HG03469 (cell line): ENCODE measurements around the gene SULT2A1.
"Not testable (repeated sequence)": the region's sequence is repeated elsewhere in the genome, so short reads cannot be mapped to it uniquely, and the experiment has no call there.

ENCODE experiments used
- ATAC-seq: cut with Tn5 transposase; IDR thresholded peaks from one replicate; pipeline ENCODE4 v1.9.1; 2021; ENCODE audit warnings: mild to moderate bottlenecking, moderate library complexity, moderate number of reproducible peaks; ENCODE audit not compliant: unreplicated experiment

SULT2A1 gene

GRCh38 chr19:47860602-47861297, 25.4 kb downstream of the SULT2A1 start:
- no peak for ATAC-seq

- ATAC-seq, result not testable (repeated sequence)
Observed at GRCh38 chr19:47859838-47860237, 26.3 kb downstream of the SULT2A1 start.

GRCh38 chr19:47858646-47859285, 27.3 kb downstream of the SULT2A1 start, which contains the start of gene TPRX2:
Gene TPRX2, plus strand, starts transcription at chr19:47859235. Its CDS starts 12 bp downstream, at chr19:47859247.
- not testable (repeated sequence) for ATAC-seq

GRCh38 chr19:47858231-47858630, 27.9 kb downstream of the SULT2A1 start:
- ATAC-seq, result not testable (repeated sequence)

GRCh38 chr19:47854459-47854858, 31.7 kb downstream of the SULT2A1 start:
- no peak for ATAC-seq

GRCh38 chr19:47853003-47853402, 33.1 kb downstream of the SULT2A1 start:
- no peak for ATAC-seq

- ATAC-seq, result no peak
Observed at GRCh38 chr19:47848823-47849473, 37.2 kb downstream of the SULT2A1 start.

GRCh38 chr19:47848425-47848822, 37.7 kb downstream of the SULT2A1 start:
- ATAC-seq, result no peak

- no peak for ATAC-seq
Observed at GRCh38 chr19:47842941-47843340, 43.2 kb downstream of the SULT2A1 start.

- no peak for ATAC-seq
Observed at GRCh38 chr19:47839913-47840312, 46.2 kb downstream of the SULT2A1 start.

- no peak for ATAC-seq
Observed at GRCh38 chr19:47839411-47839810, 46.7 kb downstream of the SULT2A1 start.

- no peak for ATAC-seq
Observed at GRCh38 chr19:47836038-47836437, 50.1 kb downstream of the SULT2A1 start.

- no peak for ATAC-seq
Observed at GRCh38 chr19:47832723-47833122, 53.4 kb downstream of the SULT2A1 start.

GRCh38 chr19:47826800-47827199, 59.3 kb downstream of the SULT2A1 start:
- no peak for ATAC-seq

- no peak for ATAC-seq
Observed at GRCh38 chr19:47824396-47824795, 61.7 kb downstream of the SULT2A1 start.

- ATAC-seq, result no peak
Observed at GRCh38 chr19:47821460-47822020, 64.6 kb downstream of the SULT2A1 start, which contains the start of gene CRX. Gene CRX, plus strand, starts transcription at chr19:47821937. Its CDS starts 12,507 bp downstream, at chr19:47834444.
